MG63 (cell line): ENCODE data around the gene ZNF488. TPM values are rescaled to one million over a fixed set of nuclear protein-coding genes. Genes with fewer than 3 reads are reported as not detected.

ENCODE experiments used
- DNase-seq: peaks from one replicate; pipeline ENCODE4 v3.0.0-alpha.2; 2020
- H3K27me3 ChIP-seq: fragments of 250-450 bp; sonication (Bioruptor Pico); 2 replicates; pipeline ENCODE4 v1.5.1; 2020; ENCODE audit warnings: mild to moderate bottlenecking, moderate library complexity
- H3K36me3 ChIP-seq: fragments of 250-450 bp; sonication (Bioruptor Pico); 2 replicates; pipeline ENCODE4 v1.5.1; 2020; ENCODE audit warnings: mild to moderate bottlenecking, moderate library complexity
- H3K4me3 ChIP-seq: fragments of 250-450 bp; sonication (Bioruptor Pico); 2 replicates; pipeline ENCODE4 v1.5.1; 2020; ENCODE audit warnings: mild to moderate bottlenecking, moderate library complexity
- H3K9me3 ChIP-seq: fragments of 250-450 bp; sonication (Bioruptor Pico); 2 replicates; pipeline ENCODE4 v1.5.1; 2020; ENCODE audit warnings: mild to moderate bottlenecking, moderate library complexity
- total RNA-seq: library from RNA; depleted of rRNA; stranded (reverse); fragments of >200 nt; shearing (Covaris generic); gene quantifications from 2 replicates; pipeline ENCODE4 v1.2.3, GENCODE V29; 2014; ENCODE audit warnings: low replicate concordance; rRNA removed

ZNF488 gene
- total RNA-seq, 1 experiment from 2014 or later: 0.07 TPM

GRCh38 chr10:47321521-47322195 is 62.4 kb downstream of the ZNF488 start:
- no peaks in the 10 kb centered on the region for H3K9me3 ChIP-seq
- no peaks in the 10 kb centered on the region for H3K36me3 ChIP-seq
- H3K4me3 ChIP-seq: no peak overlapping the region
- no peaks in the 10 kb centered on the region for H3K27me3 ChIP-seq
- DNase-seq: no peak

GRCh38 chr10:47320812-47321211 is 63.3 kb downstream of the ZNF488 start:
- no peaks in the 10 kb centered on the region for H3K36me3 ChIP-seq
- DNase-seq: no peak
- H3K9me3 ChIP-seq: no peaks in the 10 kb centered on the region
- H3K27me3 ChIP-seq: no peaks in the 10 kb centered on the region
- no peak overlapping the region for H3K4me3 ChIP-seq

- no peak overlapping the region for H3K4me3 ChIP-seq
- H3K36me3 ChIP-seq: no peaks in the 10 kb centered on the region
- no peaks in the 10 kb centered on the region for H3K27me3 ChIP-seq
- no peak for DNase-seq
- no peaks in the 10 kb centered on the region for H3K9me3 ChIP-seq
Measured at GRCh38 chr10:47319784-47320183, 64.3 kb downstream of the ZNF488 start.

- Histone ChIP-seq H3K36me3 (no peaks in the 10 kb centered on the region), H3K27me3 (no peaks in the 10 kb centered on the region), H3K9me3 (no peaks in the 10 kb centered on the region), H3K4me3 (no peak overlapping the region)
- peak; percentile 19 for DNase-seq
Measured at GRCh38 chr10:47318706-47319105, 65.4 kb downstream of the ZNF488 start.

- H3K36me3 ChIP-seq: no peaks in the 10 kb centered on the region
- H3K9me3 ChIP-seq: no peaks in the 10 kb centered on the region
- no peaks in the 10 kb centered on the region for H3K27me3 ChIP-seq
- H3K4me3 ChIP-seq: no peak overlapping the region
- no peak for DNase-seq
Measured at GRCh38 chr10:47317251-47317650, 66.8 kb downstream of the ZNF488 start.

- no peaks in the 10 kb centered on the region for H3K27me3 ChIP-seq
- DNase-seq: no peak
- H3K9me3 ChIP-seq: no peaks in the 10 kb centered on the region
- no peaks in the 10 kb centered on the region for H3K36me3 ChIP-seq
- no peak overlapping the region for H3K4me3 ChIP-seq
Measured at GRCh38 chr10:47316131-47316530, 68.0 kb downstream of the ZNF488 start.

Other genes starting within 250 kb of the ZNF488 start
- gene GDF10, start 84.1 kb downstream of the ZNF488 start, total RNA-seq: not detected in 2 replicates
- not detected in 2 replicates for gene GDF2, start 61.8 kb downstream of the ZNF488 start, total RNA-seq
- not detected in 2 replicates for gene RBP3, start 35.9 kb downstream of the ZNF488 start, total RNA-seq
- gene ANXA8, start 99.8 kb upstream of the ZNF488 start, total RNA-seq: 2.5 TPM in 1 of 2 replicates, not detected in the other
- not detected in 2 replicates for gene FAM25G, start 107.4 kb upstream of the ZNF488 start, total RNA-seq
- 1.7 and 3.8 TPM in 2 replicates for gene AGAP9, start 139.3 kb upstream of the ZNF488 start, total RNA-seq